Large intestine (tissue), 3 donors: ENCODE data around the gene ATRN. TPM values are rescaled to one million over a fixed set of nuclear protein-coding genes. Genes with fewer than 3 reads are reported as not detected.

ENCODE experiments used
- DNase-seq, 2 donors: peaks; one replicate each; pipeline versions ENCODE4 v3.0.0 to v3.0.0-alpha.2; 2013
- H3K27ac ChIP-seq: one replicate; pipeline ENCODE4 v1.5.1; 2013; ENCODE audit warnings: low read length
- H3K27me3 ChIP-seq: 2 replicates; pipeline ENCODE4 v1.6.1; 2013; ENCODE audit warnings: low read length; ENCODE audit not compliant: control insufficient read depth, insufficient read depth
- H3K36me3 ChIP-seq: 2 replicates; pipeline ENCODE4 v1.6.1; 2013; ENCODE audit warnings: low read length; ENCODE audit not compliant: control insufficient read depth, insufficient read depth
- H3K4me1 ChIP-seq: one replicate; pipeline ENCODE4 v1.6.1; 2013; ENCODE audit warnings: low read length; ENCODE audit not compliant: control insufficient read depth, insufficient read depth
- H3K4me3 ChIP-seq: one replicate; pipeline ENCODE4 v1.5.1; 2013; ENCODE audit warnings: low read length
- H3K9me3 ChIP-seq: one replicate; pipeline ENCODE4 v1.6.1; 2013; ENCODE audit warnings: mild to moderate bottlenecking, low read depth, low read length, moderate library complexity; ENCODE audit not compliant: control insufficient read depth
- WGBS: methylation state at CpG from one replicate; pipeline ENCODE4 v1.1.5; 2013; ENCODE audit warnings: low lambda C conversion rate; ENCODE audit not compliant: insufficient coverage; 5-methylcytosine and 5-hydroxymethylcytosine counted together
- polyA plus RNA-seq: library from polyadenylated mRNA; unstranded; fragments of 120-200 nt; gene quantifications from one replicate; pipeline ENCODE4 v1.2.1, GENCODE V29; 2013

ATRN gene
- polyA plus RNA-seq, 1 donor = 89.2 TPM

DNA sequence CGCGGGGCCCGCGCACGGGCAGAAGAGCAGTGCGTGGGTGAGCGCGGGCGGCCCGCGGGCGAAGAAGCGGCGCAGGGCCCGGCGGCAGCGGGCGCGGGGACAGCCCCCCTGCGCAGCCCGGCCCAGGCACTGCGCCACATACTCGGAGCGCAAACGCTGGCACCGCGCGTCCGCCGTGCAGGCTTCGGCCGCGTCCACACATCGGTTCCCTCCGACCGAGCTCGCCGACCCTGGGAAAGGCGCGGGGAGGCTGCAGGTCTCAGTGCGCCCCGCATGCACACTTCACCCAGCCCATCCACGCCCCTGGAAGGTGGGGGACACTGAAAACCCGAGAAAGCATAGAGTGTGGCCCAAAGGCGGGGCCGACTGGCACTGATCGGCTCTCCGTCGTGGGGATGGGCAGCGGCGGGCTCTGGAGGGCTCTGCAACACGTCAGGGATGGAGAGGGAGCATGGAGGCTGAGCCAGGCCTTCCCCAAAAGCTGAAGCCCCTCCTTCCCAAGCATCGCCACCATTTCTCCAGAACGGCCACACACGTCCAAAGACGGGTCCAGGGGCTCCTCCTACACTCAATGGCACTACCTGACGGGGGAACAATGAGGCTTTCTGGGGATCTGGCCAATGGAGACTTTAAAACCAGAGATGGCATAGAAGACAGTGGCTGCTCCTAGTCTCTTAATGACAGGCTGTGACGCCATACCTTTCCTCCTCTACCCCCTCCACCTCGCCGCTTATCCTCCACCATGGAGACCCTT is 190.4 kb downstream of the ATRN start:
- H3K4me3 ChIP-seq = no peak overlapping the region
- H3K27me3 ChIP-seq = peaks cover 60% of the 10 kb centered on the region
- H3K9me3 ChIP-seq = no peaks in the 10 kb centered on the region
- no peak overlapping the region for H3K27ac ChIP-seq
- 80% methylated on average over 3 of the region's 60 CpGs for WGBS
- no peaks in the 10 kb centered on the region for H3K36me3 ChIP-seq
- H3K4me1 ChIP-seq = no peaks in the 10 kb centered on the region
- no peak for DNase-seq

DNA sequence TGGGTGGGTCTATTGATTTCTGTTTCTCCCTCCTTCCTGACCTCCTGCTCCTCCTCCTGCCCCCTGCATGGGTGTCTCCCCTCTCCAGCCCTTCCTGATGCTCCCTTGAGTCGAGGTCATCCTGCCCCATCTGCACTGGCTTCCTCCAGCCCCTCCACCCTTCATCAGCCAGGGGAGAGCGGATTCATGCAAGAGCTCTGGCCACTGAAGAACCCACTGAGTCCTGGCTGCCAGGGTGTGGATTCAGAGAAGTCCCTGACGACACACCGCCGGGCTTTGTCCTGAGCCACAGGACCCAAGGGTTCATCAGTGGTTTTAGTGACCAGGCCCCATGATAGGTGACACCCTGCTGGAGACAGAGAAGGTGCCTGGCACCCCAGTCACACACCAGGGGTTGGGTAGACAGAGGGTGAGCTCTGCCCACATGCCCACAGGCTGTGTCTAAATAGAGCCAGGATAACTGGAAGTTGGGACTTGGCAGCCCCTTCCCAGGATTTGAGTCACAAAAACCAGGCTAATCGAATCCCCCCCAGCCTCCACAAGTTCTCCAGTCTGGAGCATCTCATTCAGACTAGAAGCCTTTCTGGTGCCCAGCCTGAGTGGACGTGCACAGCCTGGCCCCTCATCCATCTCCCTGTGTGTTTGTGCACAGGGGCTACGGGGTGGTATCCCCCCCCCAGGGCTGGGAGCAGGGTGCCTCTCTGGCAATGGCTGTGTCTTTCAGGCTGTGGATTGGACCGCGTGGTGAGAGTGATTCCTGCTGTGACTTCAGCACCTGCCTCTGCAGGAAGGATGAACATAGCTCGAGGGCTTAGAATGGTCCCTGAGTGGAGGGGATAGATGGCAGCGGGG is 191.2 kb downstream of the ATRN start:
- Histone ChIP-seq H3K9me3 (no peaks in the 10 kb centered on the region), H3K4me3 (no peak overlapping the region), H3K36me3 (no peaks in the 10 kb centered on the region), H3K27me3 (peaks cover 60% of the 10 kb centered on the region), H3K27ac (no peak overlapping the region), H3K4me1 (no peaks in the 10 kb centered on the region)
- DNase-seq = no peak
- WGBS = no CpG with 5 or more reads among the region's 12 CpGs

DNA sequence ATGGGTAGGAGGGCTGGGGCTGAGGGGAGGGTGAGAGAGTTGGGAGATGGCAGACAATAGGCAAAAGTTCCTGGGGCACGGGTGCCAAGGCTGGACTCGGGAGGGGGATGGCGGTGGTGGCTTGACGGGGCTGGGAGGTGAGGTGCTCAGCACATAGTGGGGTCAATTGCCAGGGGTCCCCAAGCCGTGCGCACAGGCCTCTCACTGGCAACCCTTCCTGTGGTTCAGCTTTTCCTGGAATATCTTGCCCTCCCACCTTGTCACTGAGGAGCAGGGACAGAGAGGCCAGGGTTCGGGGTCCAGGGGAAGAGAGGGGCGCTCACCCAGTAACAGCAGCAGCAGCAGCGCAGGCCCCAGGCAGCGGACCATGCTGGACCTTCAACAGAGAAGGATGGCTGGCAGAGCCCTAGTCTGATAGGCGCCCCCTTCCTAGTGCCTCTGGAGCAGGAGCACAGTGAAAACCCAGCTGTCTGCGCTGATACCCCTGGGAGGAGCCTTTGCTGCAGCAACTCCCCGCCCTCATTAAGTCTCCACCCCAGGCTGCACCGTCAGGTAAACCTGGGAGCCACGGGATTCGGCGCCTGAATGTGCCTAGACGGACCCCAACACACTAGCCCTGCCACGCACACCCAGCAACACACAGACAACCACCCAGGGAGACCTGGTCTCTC is 192.3 kb downstream of the ATRN start, which contains the start of gene GFRA4:
TSS of gene GFRA4 (minus strand) at position 369 of the 671 bp plus-strand sequence. CDS start at position 369, 0 bp downstream.
- Histone ChIP-seq H3K27ac (no peak within 1 kb of the TSS), H3K4me3 (no peak within 1 kb of the TSS), H3K36me3 (no peaks in the 10 kb centered on the region), H3K27me3 (peaks cover 51% of the 10 kb centered on the region), H3K4me1 (no peaks in the 10 kb centered on the region), H3K9me3 (no peaks in the 10 kb centered on the region)
- WGBS = no CpG with 5 or more reads among the region's 19 CpGs
- no peak for DNase-seq

DNA sequence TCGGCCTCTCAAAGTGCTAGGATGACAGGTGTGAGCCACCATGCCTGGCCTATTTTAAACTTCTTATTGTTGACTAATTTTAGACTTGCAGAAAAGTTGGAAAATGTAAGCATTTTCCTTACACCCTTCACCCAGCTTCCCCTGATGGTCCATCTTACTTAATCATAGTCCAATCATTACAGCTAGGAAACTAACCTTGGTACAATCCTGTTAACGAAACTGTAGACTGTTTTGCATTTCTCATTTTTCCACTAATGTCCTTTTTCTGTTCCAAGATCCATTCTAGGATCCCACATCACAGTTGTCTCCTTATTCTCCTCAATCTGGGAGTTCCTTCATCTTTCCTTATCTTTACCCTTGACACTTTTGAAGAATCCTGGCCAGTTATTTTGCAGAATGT is 193.0 kb downstream of the ATRN start:
- no peak for DNase-seq
- H3K4me3 ChIP-seq = no peak overlapping the region
- H3K27me3 ChIP-seq = peaks cover 49% of the 10 kb centered on the region
- whole genome bisulfite sequencing = 86% methylated on average over 1 of the region's 2 CpGs
- H3K9me3 ChIP-seq = no peaks in the 10 kb centered on the region
- no peaks in the 10 kb centered on the region for H3K36me3 ChIP-seq
- H3K27ac ChIP-seq = no peak overlapping the region
- H3K4me1 ChIP-seq = no peaks in the 10 kb centered on the region

DNA sequence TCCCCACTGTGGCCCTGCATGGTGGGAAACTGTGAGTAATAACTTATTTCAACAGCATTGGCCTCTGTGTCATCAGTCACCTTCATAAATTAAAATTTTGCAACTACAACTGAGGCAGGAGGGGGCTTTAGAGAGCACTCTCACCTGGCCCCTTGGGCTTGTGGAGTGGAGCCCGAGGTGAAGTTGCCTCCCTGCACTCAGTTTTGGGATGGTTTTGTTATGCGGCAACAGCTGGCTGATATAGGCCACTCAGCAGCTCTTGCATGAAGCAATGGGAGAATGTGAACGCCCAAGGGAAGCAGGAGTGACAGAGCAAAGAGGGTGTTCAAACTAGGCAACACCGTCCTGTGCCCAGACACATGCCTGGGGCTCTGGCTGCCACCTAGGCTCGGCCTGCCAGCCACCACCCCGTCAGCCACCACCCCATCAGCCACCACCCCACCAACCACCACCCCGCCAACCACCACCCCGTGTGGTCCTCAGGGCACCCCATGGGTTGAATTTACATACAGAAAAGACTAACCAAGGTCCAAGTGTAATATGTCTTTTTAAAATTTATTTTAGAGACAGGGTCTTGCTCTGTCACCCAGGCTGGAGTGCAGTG is 196.7 kb downstream of the ATRN start:
- Histone ChIP-seq H3K36me3 (no peaks in the 10 kb centered on the region), H3K4me1 (no peaks in the 10 kb centered on the region), H3K4me3 (no peak overlapping the region), H3K27ac (no peak overlapping the region), H3K9me3 (no peaks in the 10 kb centered on the region), H3K27me3 (peaks cover 38% of the 10 kb centered on the region)
- no peak for DNase-seq
- no CpG with 5 or more reads among the region's 8 CpGs for WGBS

DNA sequence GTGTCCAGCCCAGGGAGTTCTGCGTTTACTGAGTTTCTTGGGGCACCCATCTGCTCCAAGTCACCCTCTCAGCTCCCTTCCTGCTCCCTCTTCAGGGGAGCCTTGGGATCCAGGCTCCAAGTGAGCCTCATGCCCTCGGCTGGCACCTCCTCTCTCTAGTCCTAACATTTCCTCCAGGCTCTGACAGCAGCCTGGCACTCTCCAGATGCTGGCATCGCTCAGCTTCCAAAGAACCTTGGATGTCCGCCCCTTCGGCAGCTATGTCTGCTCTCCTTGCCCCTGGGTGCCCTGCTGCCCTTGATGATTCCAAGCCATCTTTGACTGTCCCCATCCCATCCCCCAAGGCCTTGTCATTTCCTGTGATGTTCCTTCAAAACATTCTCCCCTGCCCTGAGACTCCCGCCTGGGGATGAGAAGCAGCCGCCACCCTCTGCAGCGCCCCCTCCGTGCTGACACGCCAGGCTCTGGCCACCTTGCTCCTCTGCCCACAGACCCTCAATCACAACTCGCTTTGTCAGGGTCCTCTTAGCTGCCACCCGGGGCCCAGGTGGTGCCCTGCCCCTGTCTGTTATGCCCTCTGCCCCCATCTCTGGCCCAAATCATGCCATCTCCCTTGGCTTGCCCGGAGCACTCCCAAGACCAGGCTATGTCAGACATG is 199.0 kb downstream of the ATRN start:
- Histone ChIP-seq H3K27me3 (peaks cover 49% of the 10 kb centered on the region), H3K4me1 (no peaks in the 10 kb centered on the region), H3K36me3 (no peaks in the 10 kb centered on the region), H3K4me3 (no peak overlapping the region), H3K9me3 (no peaks in the 10 kb centered on the region), H3K27ac (no peak overlapping the region)
- DNase-seq = no peak
- 100% methylated on average over 1 of the region's 13 CpGs for WGBS

DNA sequence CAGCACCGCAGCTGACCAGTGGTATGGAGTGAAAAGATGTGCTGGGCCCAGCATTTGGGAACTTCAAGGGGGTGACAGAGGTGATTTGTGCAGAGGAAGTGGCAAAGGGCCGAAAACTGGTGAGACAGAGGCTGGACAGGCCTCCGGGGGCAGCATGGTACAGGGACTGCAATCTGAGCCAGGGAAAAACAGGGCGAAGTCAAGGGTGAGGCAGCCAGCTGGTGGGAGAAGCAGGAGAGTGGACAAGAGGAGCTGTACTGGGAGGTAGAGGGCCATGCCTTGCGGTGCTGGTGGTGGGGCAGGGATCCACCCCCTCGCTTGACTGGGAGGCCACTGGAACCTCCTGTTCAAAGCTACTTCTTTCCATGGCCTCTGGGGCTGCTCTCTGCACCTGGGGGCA is 199.7 kb downstream of the ATRN start:
- Histone ChIP-seq H3K4me1 (no peaks in the 10 kb centered on the region), H3K27me3 (peaks cover 56% of the 10 kb centered on the region), H3K27ac (no peak overlapping the region), H3K36me3 (no peaks in the 10 kb centered on the region), H3K4me3 (no peak overlapping the region), H3K9me3 (no peaks in the 10 kb centered on the region)
- DNase-seq = no peak
- no CpG with 5 or more reads among the region's 6 CpGs for WGBS

DNA sequence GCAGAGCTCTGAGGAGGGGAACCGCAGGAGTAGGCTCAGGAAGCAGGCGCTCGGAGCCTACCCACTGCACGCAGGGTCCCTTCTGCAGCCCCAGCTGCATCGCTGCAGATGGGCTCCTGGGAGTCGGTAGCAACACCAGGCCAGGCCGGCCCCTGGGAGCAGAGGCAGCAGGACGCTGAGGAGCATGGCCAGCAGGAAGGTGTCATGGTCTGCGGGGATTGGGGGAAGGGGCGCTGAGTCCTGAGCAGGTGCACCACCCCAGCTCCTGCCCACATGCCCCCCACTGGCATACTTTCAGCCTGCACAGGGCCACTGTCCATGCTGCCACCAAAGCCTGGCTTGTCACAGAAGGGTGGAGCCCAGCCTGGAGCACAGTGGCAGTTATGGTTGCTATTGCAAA is 200.1 kb downstream of the ATRN start:
- Histone ChIP-seq H3K4me3 (no peak overlapping the region), H3K27ac (no peak overlapping the region), H3K9me3 (no peaks in the 10 kb centered on the region), H3K36me3 (no peaks in the 10 kb centered on the region), H3K4me1 (no peaks in the 10 kb centered on the region), H3K27me3 (peaks cover 59% of the 10 kb centered on the region)
- no CpG with 5 or more reads among the region's 10 CpGs for WGBS
- no peak for DNase-seq

DNA sequence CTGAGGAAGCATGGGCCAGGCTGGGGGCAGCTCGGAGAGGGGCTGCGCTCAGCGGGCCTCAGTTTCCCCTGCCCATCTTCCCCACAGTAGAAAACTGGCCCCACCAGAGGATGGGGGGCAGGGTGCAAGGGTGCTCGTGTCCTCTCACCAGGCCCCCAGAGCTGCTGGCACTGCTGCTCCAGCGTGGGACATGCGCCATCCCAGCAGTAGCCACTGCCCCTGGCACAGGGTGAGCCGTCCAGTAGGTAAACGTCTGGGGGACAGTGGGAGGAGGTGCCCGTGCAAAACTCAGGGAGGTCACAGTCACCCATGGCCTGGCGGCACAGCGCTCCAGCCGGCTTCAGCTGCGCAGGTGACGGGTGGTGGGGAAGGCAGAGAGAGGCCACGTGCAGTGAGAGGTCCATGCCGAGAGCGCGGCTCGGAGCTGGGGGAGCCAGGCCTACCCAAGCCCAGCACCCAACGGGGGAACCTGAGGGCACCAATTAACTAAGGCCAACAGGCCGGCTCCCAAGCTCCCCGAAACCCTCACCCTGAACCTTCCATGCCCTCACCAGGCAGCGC is 201.2 kb downstream of the ATRN start:
- no peak overlapping the region for H3K4me3 ChIP-seq
- H3K36me3 ChIP-seq = no peaks in the 10 kb centered on the region
- H3K4me1 ChIP-seq = no peaks in the 10 kb centered on the region
- no CpG with 5 or more reads among the region's 23 CpGs for WGBS
- H3K9me3 ChIP-seq = no peaks in the 10 kb centered on the region
- no peak overlapping the region for H3K27ac ChIP-seq
- no peak for DNase-seq
- peaks cover 65% of the 10 kb centered on the region for H3K27me3 ChIP-seq
